ENCODE results near the gene THSD7B. TPM values are rescaled to one million over a fixed set of nuclear protein-coding genes. Genes with fewer than 3 reads are reported as not detected.
"Not testable (repeated sequence)": the region's sequence is repeated elsewhere in the genome, so short reads cannot be mapped to it uniquely, and the experiment has no call there.

THSD7B gene
- total RNA-seq, 1 donor from 2014 or later = 0.38 TPM

DNA sequence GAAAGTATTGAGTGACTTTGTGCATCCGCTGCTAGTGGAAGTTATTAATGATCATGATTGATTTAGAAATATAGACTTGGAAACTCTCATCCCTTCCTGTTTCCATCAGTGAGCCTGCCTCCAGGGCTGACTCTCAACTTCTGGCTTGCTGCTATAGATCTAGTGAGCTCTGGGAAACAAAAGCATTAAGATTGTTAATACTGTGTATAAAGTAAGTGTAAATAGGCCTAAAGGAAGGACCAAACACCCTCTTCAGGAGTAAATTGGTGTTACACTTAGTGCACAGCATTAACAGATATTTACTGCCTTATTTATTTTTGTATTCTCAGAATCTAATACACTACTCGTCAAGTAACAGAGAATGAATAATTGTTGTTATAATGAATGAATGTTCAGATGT, 285.6 kb downstream of the THSD7B start:
- intact Hi-C loops (cut with DNase I) = no loop called here
- Histone ChIP-seq H3K9me3 (no peaks in the 10 kb centered on the region), H3K27me3 (ENCODE audit: low read depth) (no peaks in the 10 kb centered on the region), H3K4me3 (no peak overlapping the region), H3K36me3 (no peaks in the 10 kb centered on the region), H3K27ac (no peak overlapping the region), H3K4me1 (no peaks in the 10 kb centered on the region)
- ATAC-seq (no peak), DNase-seq (no peak)
- TF ChIP-seq, protein P1, sequence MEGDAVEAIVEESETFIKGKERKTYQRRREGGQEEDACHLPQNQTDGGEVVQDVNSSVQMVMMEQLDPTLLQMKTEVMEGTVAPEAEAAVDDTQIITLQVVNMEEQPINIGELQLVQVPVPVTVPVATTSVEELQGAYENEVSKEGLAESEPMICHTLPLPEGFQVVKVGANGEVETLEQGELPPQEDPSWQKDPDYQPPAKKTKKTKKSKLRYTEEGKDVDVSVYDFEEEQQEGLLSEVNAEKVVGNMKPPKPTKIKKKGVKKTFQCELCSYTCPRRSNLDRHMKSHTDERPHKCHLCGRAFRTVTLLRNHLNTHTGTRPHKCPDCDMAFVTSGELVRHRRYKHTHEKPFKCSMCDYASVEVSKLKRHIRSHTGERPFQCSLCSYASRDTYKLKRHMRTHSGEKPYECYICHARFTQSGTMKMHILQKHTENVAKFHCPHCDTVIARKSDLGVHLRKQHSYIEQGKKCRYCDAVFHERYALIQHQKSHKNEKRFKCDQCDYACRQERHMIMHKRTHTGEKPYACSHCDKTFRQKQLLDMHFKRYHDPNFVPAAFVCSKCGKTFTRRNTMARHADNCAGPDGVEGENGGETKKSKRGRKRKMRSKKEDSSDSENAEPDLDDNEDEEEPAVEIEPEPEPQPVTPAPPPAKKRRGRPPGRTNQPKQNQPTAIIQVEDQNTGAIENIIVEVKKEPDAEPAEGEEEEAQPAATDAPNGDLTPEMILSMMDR (IDR thresholded peaks at IDR 0.05) = no peak

DNA sequence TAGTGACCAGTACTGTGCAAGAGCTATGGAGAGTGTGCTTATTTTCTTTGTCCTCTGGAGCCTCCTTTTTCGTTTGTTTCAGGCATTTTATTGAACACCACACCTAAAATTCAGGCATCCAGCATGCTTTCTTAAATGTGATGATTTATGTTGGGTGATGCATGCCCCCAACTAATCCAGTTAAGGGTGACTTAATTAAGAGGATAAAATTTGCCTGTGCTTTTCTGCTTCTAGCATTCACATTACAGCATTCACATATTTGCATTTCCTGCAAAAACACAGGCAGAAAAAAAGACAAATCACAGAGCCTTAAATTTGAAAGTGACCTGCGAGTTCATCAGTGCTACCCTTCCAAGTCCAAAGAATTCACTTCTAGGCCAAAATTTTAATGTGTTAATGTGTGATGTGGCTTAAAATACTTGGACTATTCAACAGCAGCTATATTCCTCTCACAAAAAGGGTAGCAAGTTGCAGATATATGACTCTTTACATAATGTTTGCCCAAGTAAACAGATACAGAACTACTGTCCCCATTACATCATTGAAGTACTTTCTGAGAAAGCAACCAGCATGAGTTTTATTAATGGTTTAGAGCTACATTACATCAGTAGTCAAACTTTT, 286.5 kb downstream of the THSD7B start:
- ATAC-seq = no peak
- H3K4me3 ChIP-seq = no peak overlapping the region
- no peaks in the 10 kb centered on the region for H3K27me3 ChIP-seq (ENCODE audit: low read depth)
- intact Hi-C loops (cut with DNase I) = no loop called here
- no peak for DNase-seq
- no peaks in the 10 kb centered on the region for H3K36me3 ChIP-seq
- TF ChIP-seq, protein P1 (IDR thresholded peaks at IDR 0.05) = no peak
- no peak overlapping the region for H3K27ac ChIP-seq
- H3K9me3 ChIP-seq = no peaks in the 10 kb centered on the region
- H3K4me1 ChIP-seq = no peaks in the 10 kb centered on the region

DNA sequence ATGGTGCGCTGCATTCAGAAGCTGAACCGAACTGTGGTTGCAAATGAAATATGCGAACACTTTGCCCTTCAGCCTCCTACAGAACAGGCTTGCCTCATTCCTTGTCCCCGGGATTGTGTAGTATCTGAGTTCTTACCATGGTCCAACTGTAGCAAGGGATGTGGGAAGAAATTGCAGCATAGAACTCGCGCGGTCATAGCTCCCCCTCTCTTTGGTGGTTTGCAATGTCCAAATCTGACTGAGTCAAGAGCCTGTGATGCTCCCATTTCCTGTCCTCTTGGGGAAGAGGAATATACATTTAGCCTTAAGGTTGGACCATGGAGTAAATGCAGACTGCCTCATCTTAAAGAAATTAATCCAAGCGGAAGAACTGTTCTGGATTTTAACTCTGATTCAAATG, 291.4 kb downstream of the THSD7B start:
- ATAC-seq (no peak), DNase-seq (no peak)
- H3K9me3 ChIP-seq = no peaks in the 10 kb centered on the region
- no peaks in the 10 kb centered on the region for H3K27me3 ChIP-seq (ENCODE audit: low read depth)
- H3K36me3 ChIP-seq = no peaks in the 10 kb centered on the region
- no peak overlapping the region for H3K27ac ChIP-seq
- intact Hi-C loops (cut with DNase I) = no loop called here
- TF ChIP-seq, protein P1 (IDR thresholded peaks at IDR 0.05) = no peak
- no peaks in the 10 kb centered on the region for H3K4me1 ChIP-seq
- no peak overlapping the region for H3K4me3 ChIP-seq

DNA sequence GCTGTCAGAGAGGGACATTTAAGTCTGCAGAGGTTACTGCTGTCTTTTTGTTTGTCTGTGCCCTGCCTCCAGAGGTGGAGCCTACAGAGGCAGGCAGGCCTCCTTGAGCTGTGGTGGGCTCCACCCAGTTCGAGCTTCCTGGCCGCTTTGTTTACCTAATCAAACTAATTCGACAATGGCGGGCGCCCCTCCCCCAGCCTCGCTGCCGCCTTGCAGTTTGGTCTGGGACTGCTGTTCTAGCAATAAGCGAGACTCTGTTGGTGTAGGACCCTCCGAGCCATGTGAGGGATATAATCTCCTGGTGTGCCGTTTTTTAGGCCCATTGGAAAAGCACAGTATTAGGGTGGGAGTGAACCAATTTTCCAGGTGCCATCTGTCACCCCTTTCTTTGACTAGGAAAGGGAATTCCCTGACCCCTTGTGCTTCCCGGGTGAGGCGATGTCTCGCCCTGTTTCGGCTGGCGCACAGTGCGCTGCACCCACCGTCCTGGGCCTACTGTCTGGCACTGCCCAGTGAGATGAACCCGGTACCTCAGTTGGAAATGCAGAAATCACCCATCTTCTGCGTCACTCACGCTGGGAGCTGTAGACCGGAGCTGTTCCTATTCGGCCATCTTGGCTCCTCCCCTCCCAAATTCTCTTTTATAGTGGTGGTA, 310.9 kb downstream of the THSD7B start:
- H3K9me3 ChIP-seq; H3K36me3 ChIP-seq; H3K27me3 ChIP-seq (ENCODE audit: low read depth); ATAC-seq; intact Hi-C loops (cut with DNase I); DNase-seq; H3K27ac ChIP-seq; H3K4me3 ChIP-seq; H3K4me1 ChIP-seq: not testable (repeated sequence)

DNA sequence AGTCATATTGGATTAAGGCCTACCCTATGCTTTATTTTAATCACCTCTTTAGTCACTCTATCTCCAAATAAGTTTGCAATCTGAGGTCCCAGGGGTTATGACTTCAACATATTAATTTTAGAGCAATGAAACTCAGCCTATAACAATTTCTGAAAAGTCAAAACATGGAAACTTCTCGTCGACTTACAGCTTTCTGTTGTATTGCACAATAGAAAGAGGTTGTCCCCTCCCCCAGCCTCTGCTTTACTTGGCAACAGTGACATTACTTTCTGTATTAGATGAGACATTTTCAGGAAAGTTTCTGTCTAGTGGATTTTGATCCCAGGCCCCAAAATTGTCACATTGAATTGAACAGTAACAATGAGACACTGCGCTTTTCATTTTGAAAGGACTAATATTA, 326.4 kb downstream of the THSD7B start:
- no peak overlapping the region for H3K27ac ChIP-seq
- no peaks in the 10 kb centered on the region for H3K27me3 ChIP-seq (ENCODE audit: low read depth)
- DNase-seq (no peak), ATAC-seq (no peak)
- peaks cover 5% of the 10 kb centered on the region for H3K9me3 ChIP-seq
- TF ChIP-seq, protein P1 (IDR thresholded peaks at IDR 0.05) = no peak
- H3K4me1 ChIP-seq = no peaks in the 10 kb centered on the region
- no peaks in the 10 kb centered on the region for H3K36me3 ChIP-seq
- intact Hi-C loops (cut with DNase I) = no loop called here
- H3K4me3 ChIP-seq = no peak overlapping the region

DNA sequence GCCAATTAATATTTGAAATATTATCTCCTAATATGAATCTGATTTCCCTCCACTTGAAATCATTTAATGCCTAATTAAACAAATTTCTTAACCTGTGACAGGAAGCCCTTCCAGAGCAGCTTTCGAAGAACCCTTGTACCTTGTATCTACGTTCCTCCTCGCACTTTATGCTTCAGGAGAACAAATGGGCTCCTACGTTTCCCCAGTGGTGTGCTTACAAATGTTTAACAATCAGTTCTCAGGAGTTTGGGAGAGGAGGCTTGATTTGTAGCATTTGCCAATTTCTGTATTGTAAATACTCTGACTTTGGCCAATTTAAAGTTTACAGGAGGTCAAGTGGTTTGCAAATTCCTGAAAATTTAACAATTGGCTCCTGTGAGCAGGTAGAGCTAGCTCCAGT, 327.8 kb downstream of the THSD7B start:
- DNase-seq = no peak
- Histone ChIP-seq H3K4me3 (no peak overlapping the region), H3K36me3 (no peaks in the 10 kb centered on the region), H3K4me1 (no peaks in the 10 kb centered on the region), H3K27me3 (ENCODE audit: low read depth) (no peaks in the 10 kb centered on the region), H3K27ac (no peak overlapping the region), H3K9me3 (peaks cover 2% of the 10 kb centered on the region)
- TF ChIP-seq, protein P1 (IDR thresholded peaks at IDR 0.05) = no peak
- intact Hi-C loops (cut with DNase I) = no loop called here
- ATAC-seq = peak in 1 of 2 donors; percentile 55
